Jurkat, Clone E6-1 (cell line): ENCODE results near the gene COG6.

ENCODE experiments used
- DNase-seq: peaks from one replicate; pipeline ENCODE4 v3.0.0-alpha.2; 2011; ENCODE audit warnings: low read depth, low spot score
- H3K4me3 ChIP-seq: 2 replicates; pipeline ENCODE4 v1.5.1; 2011; ENCODE audit warnings: mild to moderate bottlenecking, low read length, control low read depth, moderate library complexity

The COG6 gene

DNA sequence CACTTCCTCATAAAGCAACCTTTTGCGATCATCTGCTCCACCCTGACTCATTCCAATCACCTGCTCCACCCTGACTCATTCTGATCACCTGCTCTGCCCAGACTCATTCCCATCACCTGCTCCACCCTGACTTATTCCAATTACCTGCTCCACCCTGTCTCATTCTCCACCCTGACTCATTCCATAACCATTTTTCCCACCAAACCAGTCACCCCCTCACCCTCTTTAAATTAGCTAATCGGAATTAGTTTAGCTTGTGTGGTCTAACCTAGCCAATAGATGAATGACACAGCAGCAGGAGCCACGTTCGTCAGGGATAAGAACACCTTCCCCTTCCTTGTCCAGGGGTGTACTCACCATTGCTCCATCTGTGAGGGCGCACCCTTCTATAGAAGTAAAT is 134.0 kb downstream of the COG6 start:
- no peak overlapping the region for H3K4me3 ChIP-seq
- DNase-seq: no peak
